ENCODE data around the gene REEP5.
"Not testable (repeated sequence)": the region's sequence is repeated elsewhere in the genome, so short reads cannot be mapped to it uniquely, and the experiment has no call there.

The REEP5 gene

GRCh38 chr5:112931473-112931872 lies 9.4 kb upstream of the REEP5 start:
- DNase-seq = no peak

- no peak for DNase-seq
Observed at GRCh38 chr5:112930082-112930344, 8.0 kb upstream of the REEP5 start.

- no peak for DNase-seq
Observed at GRCh38 chr5:112929336-112930081, 7.5 kb upstream of the REEP5 start.

- DNase-seq = no peak
Observed at GRCh38 chr5:112923988-112924387, 2.0 kb upstream of the REEP5 start.

- no peak for DNase-seq
Observed at GRCh38 chr5:112923148-112923917, 1.3 kb upstream of the REEP5 start.

- peak; percentile 61 for DNase-seq
Observed at GRCh38 chr5:112921026-112921832, 798 bp downstream of the REEP5 start.

- DNase-seq = no peak
Observed at GRCh38 chr5:112919972-112920371, 2.1 kb downstream of the REEP5 start.

GRCh38 chr5:112918679-112919078 lies 3.3 kb downstream of the REEP5 start:
- no peak for DNase-seq

- no peak for DNase-seq
Observed at GRCh38 chr5:112918136-112918535, 3.9 kb downstream of the REEP5 start.

GRCh38 chr5:112917453-112917995 lies 4.5 kb downstream of the REEP5 start:
- peak; percentile 54 for DNase-seq

- DNase-seq = no peak
Observed at GRCh38 chr5:112915831-112916230, 6.2 kb downstream of the REEP5 start.

- no peak for DNase-seq
Observed at GRCh38 chr5:112914584-112914983, 7.4 kb downstream of the REEP5 start.

GRCh38 chr5:112910529-112910928 lies 11.5 kb downstream of the REEP5 start:
- no peak for DNase-seq

- no peak for DNase-seq
Observed at GRCh38 chr5:112908854-112909253, 13.2 kb downstream of the REEP5 start.

GRCh38 chr5:112907166-112907631 lies 14.8 kb downstream of the REEP5 start:
- no peak for DNase-seq

GRCh38 chr5:112906637-112907036 lies 15.4 kb downstream of the REEP5 start:
- no peak for DNase-seq

GRCh38 chr5:112904996-112905395 lies 17.0 kb downstream of the REEP5 start:
- not testable (repeated sequence) for DNase-seq

GRCh38 chr5:112902561-112902960 lies 19.5 kb downstream of the REEP5 start:
- DNase-seq = no peak

- no peak for DNase-seq
Observed at GRCh38 chr5:112895682-112896081, 26.3 kb downstream of the REEP5 start.

- DNase-seq = no peak
Observed at GRCh38 chr5:112892776-112893175, 29.3 kb downstream of the REEP5 start.

GRCh38 chr5:112892066-112892465 lies 30.0 kb downstream of the REEP5 start:
- DNase-seq = not testable (repeated sequence)

GRCh38 chr5:112886975-112887374 lies 35.1 kb downstream of the REEP5 start:
- DNase-seq = no peak

GRCh38 chr5:112885001-112885400 lies 37.0 kb downstream of the REEP5 start:
- DNase-seq = no peak

Measured in activated CD4-positive, alpha-beta T cell treated with anti-CD3 and anti-CD28 coated beads for 48 hours (primary cell).